GM19468 (cell line): Measurements from ENCODE around the gene HOXB5.

Experiments used
- ATAC-seq: cut with Tn5 transposase; IDR thresholded peaks from one replicate; pipeline ENCODE4 v1.9.1; 2021; ENCODE audit warnings: mild to moderate bottlenecking, moderate library complexity, moderate number of reproducible peaks; ENCODE audit not compliant: unreplicated experiment; ENCODE audit errors: extremely low read depth

Gene HOXB5

DNA sequence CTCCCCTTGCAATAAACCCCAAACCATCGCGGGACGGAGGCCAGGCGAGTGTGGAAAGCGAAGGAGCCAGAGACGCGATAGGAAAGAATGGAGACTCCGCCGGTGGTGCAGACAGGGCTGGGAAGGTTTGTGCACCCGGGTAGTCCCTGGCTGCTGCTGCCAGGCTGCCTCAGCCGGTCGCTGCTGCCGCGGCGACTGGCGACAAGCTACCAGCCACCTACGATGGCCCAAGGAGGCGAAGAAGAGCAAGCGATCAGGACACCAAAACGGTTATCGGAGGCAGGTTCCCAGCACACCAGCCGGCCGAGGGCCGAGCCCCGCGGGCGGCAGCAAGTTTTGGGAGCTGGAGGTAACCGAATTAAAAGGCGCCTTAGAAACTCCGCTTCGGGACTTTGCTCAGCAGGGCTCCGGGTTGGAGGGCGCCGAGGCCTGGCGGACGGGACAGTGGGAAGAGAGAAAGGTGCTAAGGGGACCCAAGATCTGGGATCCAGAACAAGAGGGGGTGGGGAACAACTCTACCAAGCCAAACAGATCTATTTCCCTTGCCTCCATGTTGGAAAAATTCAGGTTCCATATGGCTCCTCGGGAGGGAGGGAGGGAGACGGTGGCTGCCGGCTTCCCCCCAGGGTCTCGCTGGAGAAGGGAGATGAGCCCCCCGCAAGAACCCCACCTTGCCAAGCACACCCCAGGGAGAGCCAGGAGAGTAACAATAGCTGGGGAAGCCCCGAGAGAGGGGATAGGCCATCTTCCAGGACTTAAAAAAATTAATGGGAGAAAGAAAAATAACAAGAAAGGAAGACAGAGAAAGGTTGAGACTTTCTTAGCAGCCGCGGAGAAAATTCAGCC is 38.9 kb downstream of the HOXB5 start:
- ATAC-seq: no peak

DNA sequence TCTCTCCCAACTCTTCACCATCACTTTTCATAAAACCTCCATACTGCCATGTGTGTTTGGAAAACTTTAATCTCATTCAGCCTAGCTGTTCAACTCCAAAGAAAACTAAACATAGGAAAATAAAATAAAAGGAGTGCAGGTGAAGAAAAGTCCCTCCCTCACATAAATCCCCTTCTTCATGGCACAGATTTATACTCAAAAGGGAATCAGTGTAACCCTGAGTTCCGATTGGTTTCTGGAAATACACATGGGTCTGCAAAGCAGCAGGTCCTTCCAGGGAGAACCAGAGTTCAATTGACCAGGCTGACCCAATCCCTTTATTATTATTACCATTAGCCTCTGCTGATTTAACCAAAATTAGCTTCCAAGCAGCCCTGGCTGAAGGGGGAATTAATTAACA is 39.8 kb downstream of the HOXB5 start:
- no peak for ATAC-seq

DNA sequence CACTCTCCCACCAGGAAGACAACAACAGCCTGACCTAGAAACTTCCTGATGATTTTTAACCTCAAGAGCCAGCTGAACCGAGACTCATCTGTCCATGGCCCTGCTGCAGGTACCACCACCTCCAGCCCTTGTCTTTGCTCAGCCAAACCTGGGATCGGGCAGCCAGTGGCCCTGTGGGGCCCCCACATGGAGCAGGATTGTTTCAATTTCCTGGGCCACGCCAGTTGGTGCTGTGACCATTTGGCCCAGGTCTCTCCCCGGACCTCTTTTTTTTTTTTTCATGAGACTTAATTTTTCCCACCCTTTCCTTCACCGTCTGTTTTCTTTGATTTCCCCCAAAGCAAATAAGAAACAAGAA is 40.4 kb downstream of the HOXB5 start:
- no peak for ATAC-seq

DNA sequence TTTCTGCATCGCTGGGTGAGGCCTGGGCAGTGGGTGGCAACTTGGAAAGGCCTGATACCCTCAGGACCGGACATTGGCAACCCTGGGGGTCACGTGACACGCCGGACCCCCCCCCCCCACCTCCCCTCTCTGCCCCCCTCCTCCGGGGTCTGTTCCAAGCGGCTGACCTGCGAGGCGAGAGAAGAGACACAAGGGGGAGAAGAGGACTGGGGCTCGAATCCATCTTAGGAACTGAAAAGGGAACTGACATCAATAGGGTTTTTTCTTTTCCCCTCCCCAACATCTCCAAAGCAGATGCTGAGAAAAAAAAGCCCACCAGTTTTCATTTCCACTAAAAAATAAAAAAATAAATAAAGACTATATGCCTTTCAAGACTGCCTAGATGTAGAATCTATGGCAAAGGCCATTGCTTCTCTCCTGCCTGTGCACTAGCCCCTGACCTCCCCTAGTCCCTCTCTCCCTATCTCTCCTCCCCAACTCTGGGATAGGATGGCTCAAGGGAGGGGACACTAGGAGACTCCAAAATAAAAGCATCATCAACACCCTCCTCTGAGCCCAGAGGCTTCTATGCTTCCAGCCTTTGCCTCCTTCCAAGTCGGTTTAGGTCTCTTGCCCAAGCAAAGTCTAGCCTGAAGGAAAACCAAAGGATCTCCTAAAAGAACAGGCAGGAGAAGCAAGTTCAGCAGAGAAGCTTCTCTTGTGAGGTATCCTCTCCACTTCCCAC is 41.0 kb downstream of the HOXB5 start:
- ATAC-seq: no peak

DNA sequence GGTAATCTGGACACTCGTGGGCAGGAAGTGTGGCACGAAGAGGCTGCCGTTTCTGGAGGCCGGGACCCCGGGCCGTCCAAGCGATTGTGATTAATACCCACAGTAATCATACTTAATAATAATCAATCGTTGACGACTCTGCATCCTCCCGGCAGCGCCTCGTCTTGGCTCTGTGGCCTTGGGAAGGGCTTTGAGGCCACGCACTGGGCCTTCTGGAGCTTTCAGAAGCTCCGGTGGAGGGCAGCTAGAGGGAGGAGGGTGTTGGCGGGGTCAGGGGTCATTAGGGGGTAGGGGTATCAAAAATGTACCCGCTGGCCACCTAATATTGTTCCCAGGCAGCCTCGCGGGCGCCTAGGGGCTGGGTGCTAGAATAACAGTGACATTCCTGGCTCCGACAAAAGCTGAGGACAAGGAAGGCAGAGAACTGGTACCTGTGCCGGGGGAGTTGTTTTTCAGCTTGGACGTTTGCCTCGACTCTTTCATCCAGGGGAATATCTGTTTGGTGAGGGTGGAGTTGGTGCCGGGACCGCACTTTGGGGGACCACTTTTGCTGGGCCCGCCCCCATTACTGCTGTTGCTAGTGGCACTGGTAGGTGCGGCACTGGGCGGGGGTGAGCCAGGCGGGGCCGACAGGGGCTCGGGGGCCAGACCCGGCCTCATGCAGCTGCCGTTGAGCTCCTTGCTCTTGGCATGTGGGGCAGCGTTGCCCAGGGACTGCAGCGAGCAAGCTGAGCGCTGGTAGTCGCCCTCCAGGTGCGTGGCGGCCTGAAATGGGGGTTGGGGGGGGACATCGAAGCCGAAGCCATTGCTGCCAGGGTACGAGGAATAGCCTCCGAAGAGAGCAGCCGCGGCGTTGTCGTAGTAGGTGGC is 41.7 kb downstream of the HOXB5 start:
- ATAC-seq: no peak

DNA sequence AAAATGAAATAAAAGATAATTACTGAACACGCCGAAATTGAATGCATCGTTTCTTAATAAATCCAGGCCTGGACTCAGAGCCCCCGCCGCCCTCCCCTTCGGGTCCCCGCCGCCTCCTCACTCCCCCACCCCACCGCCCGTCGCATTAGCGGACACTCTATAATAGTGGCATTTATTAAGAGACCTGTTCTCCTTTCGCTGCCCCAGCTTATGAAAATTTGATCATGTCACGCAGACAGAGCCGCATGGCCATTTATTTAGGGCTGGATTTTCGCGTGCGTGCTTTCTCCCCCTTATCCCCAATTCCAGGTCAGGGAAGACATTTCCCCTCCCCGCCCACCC is 42.4 kb downstream of the HOXB5 start:
- no peak for ATAC-seq

DNA sequence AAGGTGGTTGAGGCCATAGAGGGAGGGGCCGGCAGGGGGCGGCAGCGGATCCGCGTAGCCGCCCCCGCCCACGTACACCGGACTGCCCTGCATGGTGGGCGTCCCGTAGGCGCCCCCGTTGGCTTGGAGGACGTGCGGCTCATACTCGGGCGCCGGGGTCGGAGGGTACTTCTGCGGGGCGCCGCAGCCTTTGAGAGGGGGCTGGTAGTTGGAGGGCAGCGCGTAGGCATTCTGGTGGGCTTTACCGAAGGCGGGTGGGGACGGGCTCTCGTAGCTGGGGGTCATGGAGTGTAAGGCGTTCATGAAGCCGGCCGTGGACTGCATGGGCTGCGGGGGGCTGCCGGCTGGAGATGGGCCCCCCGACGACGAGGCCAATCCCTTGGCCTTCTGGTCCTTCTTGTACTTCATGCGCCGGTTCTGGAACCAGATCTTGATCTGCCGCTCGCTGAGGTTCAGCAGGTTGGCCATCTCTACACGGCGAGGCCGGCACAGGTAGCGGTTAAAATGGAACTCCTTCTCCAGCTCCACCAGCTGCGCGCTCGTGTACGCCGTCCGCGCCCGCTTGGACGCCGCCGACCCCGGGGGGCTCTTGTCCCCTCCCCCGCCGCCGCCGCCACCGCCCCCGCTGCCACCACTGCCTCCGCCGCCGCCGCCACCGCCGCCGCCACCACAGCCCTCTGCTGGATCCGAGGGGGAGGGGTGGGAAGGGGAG is 42.9 kb downstream of the HOXB5 start:
- no peak for ATAC-seq

DNA sequence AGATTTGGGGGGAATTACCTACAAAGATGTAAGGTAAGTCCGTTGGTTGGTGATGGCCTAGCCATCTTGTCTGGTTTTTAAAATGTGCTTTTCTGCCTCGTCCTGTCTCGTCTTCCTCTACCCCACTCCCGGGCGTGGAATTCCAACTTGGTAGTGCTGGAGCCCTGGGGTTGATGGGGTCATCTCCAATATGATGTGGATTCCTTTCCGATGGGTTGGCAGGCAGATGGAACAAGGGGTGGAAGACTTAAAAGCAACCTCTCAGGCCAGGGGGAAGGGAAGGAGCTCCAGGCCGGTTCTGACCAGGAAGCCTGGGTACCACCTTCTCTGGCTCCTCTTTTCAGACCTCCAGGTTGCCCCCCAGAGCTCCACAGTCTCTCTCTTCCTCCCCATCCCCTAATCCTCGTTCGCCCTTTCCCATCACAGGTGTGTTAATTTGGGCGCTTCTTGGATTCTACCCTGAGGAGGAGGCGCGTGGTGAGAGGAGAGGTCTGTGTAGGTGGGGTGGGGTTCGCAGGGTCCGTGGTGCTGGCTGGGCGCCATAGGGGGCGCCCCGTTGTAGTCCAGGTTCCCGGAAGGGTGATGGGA is 43.6 kb downstream of the HOXB5 start:
- ATAC-seq: no peak

DNA sequence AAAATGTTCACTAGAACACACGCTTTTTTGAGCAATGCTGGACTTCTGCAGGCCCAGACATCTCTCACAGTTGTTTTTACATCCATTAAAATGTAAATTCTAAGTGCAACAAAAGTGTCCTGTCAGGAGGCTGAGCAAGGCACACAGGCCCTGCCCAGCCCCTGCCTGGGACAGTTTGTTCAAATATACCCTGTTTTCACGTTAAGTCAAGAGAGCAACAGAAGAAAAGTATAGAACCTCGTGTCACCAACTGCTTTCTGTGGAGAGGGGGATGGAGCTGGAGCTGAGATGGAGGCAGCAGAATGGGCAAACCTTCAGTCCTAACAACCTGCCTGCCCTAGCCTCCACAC is 44.3 kb downstream of the HOXB5 start:
- ATAC-seq: no peak

DNA sequence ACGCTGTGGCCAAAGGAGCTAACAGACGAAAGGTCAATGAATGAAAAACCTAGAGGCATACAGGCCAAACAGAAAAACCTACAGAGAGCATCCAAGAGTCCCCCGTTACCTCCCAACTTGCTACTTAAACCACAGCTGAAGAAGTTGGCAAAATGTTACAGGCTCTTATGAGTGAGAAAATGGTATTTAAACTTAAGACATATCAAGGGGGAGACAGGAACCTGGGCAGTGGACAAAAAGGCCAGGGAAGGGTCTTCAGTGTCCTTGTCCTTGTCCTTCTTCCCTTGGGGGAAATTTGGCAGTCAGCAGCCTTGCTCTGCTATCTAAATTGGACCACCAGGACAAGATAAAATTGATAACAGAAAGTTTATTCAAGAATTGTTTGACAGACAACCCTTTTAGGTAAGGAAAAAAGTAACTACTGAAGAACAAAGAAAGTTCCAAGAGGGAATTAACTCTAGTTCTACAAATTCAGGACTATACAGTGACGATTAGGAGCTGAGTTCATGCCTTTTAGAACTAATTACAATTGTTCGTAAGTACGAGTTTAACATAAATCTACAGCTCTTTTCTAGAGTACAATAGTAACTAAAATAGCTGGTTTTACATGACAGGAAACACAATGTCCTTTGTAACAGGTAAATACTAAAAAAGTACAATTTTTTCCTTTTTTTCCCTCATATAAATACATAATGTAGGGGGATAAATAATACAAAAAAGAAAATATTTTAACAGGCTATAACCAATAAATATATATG is 44.9 kb downstream of the HOXB5 start:
- ATAC-seq: no peak

DNA sequence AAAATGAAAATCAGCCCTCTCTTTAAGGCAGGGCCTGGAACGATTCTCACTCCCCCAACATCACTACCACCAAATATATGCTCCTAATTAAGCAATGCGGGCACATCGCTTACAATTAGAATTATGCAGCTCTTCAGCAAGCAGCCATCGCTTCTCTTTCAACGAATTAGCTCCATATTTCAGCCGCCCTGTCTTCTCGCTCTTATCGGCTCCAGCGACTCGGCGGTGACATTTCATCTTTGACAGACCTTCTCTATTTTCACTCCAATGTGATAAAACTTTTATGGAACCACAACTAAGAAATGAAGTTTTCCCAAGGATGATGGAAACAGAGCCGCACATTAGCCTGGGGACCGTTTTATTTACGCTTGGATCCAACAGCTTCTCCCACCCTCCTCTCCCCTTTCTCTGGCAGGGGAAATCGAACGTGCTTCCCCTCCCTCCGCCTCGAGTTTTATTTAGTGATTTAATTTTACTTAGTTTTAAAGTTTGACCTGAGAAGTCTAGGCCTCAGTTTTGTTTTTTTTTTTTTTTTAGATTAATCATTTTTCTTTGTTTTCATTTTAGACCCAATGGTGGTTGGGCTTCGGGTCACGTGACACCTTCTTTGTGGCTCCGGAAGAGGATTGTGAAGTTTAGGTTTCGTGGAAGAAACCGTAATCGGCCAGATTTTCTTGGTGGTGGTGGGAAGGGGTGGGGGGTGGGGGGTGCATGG is 45.6 kb downstream of the HOXB5 start:
- no peak for ATAC-seq

DNA sequence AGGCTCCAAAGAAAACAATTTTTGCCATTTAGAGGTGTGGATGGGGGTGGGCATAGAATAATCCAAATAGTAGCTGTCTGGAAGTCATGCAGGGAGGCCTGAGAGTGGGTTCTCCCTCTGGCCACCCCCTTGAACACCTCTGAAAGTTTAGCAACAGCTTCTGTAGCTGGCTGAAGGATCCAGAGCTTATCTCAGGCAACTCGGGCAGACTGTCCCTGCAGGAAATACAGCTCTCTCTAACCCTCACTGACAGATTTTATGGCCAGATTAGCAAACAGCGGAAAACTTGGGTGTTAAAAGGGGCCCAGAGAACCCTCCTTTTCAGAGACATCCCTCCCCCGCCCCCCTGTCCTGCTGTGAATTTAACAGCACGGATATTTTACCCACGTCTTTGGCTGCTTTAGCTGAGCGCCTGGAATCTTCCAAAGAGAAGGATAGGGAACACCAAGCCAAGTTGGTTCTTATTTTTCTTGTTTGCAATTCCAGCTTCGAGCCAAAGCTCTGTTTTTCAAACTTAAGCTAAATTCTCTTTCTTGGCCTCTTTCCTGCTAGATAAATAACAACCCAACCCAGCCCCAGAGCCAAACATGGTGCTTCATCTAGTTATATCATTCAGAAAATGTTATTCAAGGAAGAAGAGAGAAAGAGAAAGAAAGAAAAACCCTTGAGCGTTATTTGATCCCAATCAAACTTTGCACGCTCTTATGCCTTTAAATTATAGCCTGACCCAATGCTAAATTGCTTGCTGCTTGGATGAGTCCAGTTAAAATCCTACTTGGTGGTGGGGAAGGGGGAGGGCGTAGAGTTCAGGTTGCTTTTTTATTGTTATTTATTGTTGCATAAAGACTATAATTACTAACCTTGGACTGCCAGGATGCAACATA is 46.4 kb downstream of the HOXB5 start:
- no peak for ATAC-seq

DNA sequence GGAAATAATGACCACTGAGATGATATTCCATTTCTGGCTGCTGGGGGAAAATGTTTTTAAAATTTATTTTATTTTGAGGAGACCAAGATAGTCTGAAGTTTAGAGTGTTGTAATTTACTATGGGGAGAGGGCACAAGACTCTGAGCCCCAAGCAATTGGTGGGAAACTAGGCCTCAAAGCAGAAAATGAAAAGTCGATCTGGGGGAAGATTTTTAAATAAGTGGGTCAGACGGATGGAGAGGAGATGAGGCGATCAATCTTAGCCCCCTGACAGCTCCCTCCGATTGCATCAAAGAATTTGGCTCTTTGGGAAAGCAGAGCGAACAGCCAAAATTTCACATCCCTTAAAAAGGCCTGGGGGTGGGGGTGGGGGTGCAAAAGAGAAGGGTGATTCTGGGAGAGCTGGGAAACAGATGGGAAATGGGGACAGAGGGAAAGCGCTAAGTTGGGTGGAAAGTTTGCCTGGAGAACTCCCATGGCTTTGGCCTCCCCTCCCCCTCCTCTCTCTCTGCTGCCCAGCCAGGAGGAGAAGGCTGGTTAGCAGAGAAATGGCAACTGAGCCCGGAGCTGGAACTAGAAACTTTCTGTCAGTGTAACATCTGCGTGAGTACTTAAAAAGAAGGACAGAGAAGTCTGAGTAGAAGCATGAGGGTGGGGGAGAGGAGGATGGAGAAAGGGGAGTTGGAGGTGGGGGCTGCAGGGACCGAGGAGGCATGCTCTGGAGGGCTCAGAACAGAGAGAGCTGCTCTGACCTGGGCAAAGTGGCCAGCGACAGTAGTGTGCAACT is 47.2 kb downstream of the HOXB5 start:
- ATAC-seq: no peak

DNA sequence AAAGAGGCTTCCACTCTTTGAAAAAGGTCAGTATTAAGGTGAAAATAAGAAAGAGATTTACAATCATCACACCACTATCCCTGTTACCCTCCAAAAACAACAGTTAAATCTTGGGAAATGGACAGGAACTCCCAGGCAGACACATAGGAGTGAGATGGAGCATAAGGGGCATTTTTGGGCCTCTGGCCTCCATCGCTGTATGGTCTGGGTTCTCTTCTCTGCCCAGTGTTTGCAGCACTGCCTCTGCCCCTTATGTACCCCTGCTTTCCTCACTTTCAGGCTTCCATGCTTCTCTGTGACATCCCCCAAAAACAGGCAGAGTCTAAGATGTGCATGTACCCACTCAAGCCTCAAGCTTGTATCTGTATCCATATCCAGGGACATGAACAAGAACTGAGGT is 48.0 kb downstream of the HOXB5 start:
- ATAC-seq: no peak

DNA sequence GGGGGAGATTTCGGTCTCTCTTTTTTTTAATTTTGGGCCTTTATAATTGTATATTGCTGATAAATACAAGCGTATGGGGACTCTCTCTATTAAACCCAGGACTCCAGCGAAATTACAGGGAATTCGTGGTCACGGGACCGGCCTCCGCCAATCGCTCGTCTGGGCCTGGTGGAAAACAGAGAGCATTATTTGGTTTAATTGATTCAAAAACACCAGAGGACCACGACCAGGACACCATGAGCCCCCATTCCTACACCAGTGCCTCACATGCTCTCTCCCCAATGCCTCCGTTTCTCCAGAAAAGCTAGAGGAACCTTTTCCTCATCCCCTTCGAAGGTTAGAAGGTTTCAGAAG is 48.6 kb downstream of the HOXB5 start, which contains the start of gene HOXB2:
Gene HOXB2 (minus strand): TSS at position 88 of the 354 bp plus-strand sequence. CDS start 198 bp downstream, outside the sequence.
- ATAC-seq: no peak

DNA sequence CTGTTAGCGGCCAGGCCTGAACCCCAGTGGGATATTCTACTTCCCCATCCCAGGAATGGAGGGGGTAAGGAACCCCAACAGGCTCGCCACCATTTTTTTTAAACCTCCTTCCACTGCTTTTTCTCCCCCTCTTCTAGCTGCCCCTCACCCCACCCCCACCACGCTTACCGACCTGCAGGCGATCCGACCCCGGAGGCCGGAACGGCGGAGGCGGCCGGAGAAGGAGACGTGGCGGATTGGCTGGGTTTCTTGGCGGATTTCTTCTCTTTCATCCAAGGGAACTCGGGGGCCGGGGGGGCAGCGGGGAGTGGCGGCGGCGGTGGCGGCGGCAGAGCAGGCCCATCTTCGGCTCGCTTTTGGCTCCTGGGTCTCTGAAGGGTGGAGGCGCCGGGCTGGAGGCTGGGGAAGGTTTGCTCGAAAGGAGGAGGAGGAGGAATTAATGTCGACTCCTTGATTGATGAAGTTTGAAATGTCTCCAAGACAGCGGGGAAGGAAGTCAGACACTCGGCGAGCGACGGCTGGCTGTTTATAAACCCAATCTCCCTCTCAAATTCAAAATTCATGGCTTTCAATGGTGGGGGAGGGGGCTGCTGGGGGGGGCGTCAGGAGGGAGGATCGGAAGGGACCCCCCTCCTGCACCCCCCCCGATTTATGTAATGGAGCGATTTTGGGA is 49.1 kb downstream of the HOXB5 start:
- no peak for ATAC-seq
